Keratinocyte (primary cell): ENCODE data around the gene HIGD2A. TPM values are rescaled to one million over a fixed set of nuclear protein-coding genes. Genes with fewer than 3 reads are reported as not detected.
"Not testable (repeated sequence)": the region's sequence is repeated elsewhere in the genome, so short reads cannot be mapped to it uniquely, and the experiment has no call there.

Experiments
- DNase-seq: peaks from one replicate; pipeline ENCODE4 v3.0.0-alpha.2; 2011; ENCODE audit warnings: low read depth, missing footprints, low spot score
- FAIRE-seq: peaks from 2 replicates; lab custom pipeline; 2011; peaks lifted over from hg19 to GRCh38; lab: Jason Lieb, UNC
- H2AFZ ChIP-seq: 2 replicates; pipeline ENCODE4 v1.6.0; 2012; ENCODE audit warnings: low read length, control low read depth, inconsistent platforms; ENCODE audit not compliant: control insufficient read depth
- H3K27ac ChIP-seq: 2 replicates; pipeline ENCODE4 v1.5.1; 2011; ENCODE audit warnings: low read length; ENCODE audit not compliant: control insufficient read depth, insufficient read depth
- H3K27me3 ChIP-seq: 3 replicates; pipeline ENCODE4 v1.6.0; 2011; ENCODE audit warnings: low read length; ENCODE audit not compliant: control insufficient read depth, insufficient read depth; ENCODE audit errors: extremely low read depth
- H3K36me3 ChIP-seq, 2 experiments: 2 replicates in 1 of 2; 3 replicates in 1 of 2; pipeline ENCODE4 v1.5.1; 2011; ENCODE audit warnings: low read length in 2 of 2, mild to moderate bottlenecking in 1 of 2; ENCODE audit not compliant: control insufficient read depth in 2 of 2, insufficient read depth in 2 of 2; ENCODE audit errors: extremely low read depth in 1 of 2
- H3K4me1 ChIP-seq: 3 replicates; pipeline ENCODE4 v1.5.1; 2011; ENCODE audit warnings: low read length; ENCODE audit not compliant: control insufficient read depth, insufficient read depth; ENCODE audit errors: extremely low read depth
- H3K4me2 ChIP-seq: 3 replicates; pipeline ENCODE4 v1.6.0; 2011; ENCODE audit warnings: low read depth, low read length; ENCODE audit not compliant: control insufficient read depth, insufficient read depth; ENCODE audit errors: extremely low read depth
- H3K4me3 ChIP-seq, 3 experiments: fragments of 200-600 bp in 1 of 3; sonication (generic) in 1 of 3; 2 replicates in 2 of 3; 3 replicates in 1 of 3; pipeline ENCODE4 v1.5.1; 2011 to 2016; ENCODE audit warnings: low read length in 3 of 3, mild to moderate bottlenecking in 3 of 3, control low read depth in 2 of 3, inconsistent platforms in 1 of 3, low read depth in 1 of 3, mixed read lengths in 1 of 3, mixed run types in 1 of 3, moderate library complexity in 1 of 3; ENCODE audit not compliant: control insufficient read depth in 2 of 3, insufficient read depth in 2 of 3; ENCODE audit errors: extremely low read depth in 1 of 3
- H3K79me2 ChIP-seq: 2 replicates; pipeline ENCODE4 v1.6.0; 2012; ENCODE audit warnings: low read length; ENCODE audit not compliant: control insufficient read depth, insufficient read depth
- H3K9ac ChIP-seq: 3 replicates; pipeline ENCODE4 v1.6.0; 2011; ENCODE audit warnings: low read length; ENCODE audit not compliant: control insufficient read depth, insufficient read depth; ENCODE audit errors: extremely low read depth
- H3K9me1 ChIP-seq: 3 replicates; pipeline ENCODE4 v1.6.0; 2011; ENCODE audit warnings: low read length; ENCODE audit not compliant: control insufficient read depth, insufficient read depth; ENCODE audit errors: extremely low read depth
- H3K9me3 ChIP-seq: 2 replicates; pipeline ENCODE4 v1.5.1; 2012; ENCODE audit warnings: low read depth, low read length; ENCODE audit not compliant: control insufficient read depth
- H4K20me1 ChIP-seq: 3 replicates; pipeline ENCODE4 v1.6.0; 2011; ENCODE audit warnings: low read length; ENCODE audit not compliant: control insufficient read depth, insufficient read depth; ENCODE audit errors: extremely low read depth
- EZH2 ChIP-seq: IDR thresholded peaks from one replicate; pipeline ENCODE4 v1.6.1; 2012; ENCODE audit warnings: inconsistent platforms, mild to moderate bottlenecking, low read length, moderate library complexity
- dilution Hi-C: fragments of 300-500 bp; cut with MboI; formaldehyde crosslinking; loops from one replicate; pipeline ENCODE4 v1.7.0; 2020; ENCODE audit warnings: low sequenced_read_pairs; ENCODE audit not compliant: extremely low pct_ligation_motif_present
- polyA plus RNA-seq, 5 experiments: library from polyadenylated mRNA; depleted of rRNA in 3 of 5; stranded (reverse) in 3 of 5; stranded (forward) in 1 of 5; unstranded in 1 of 5; fragments of >200 nt; gene quantifications; 1 replicate in 1 of 5; 2 replicates in 3 of 5; 3 replicates in 1 of 5; pipeline versions ENCODE4 v1.2.1 to v1.2.3, GENCODE V29; 2011 to 2012; ENCODE audit warnings: missing spikeins in 2 of 5, low read depth in 1 of 5, low replicate concordance in 1 of 5
- TF ChIP-seq, protein P1 (sequence below), 3 experiments: IDR thresholded peaks in 1 of 3; conservative IDR thresholded peaks in 1 of 3; optimal IDR thresholded peaks in 1 of 3; 2 replicates in 2 of 3; 3 replicates in 1 of 3; pipeline versions ENCODE3 to v1.5.1; 2011; ENCODE audit warnings: low read length in 3 of 3, mild to moderate bottlenecking in 3 of 3, moderate library complexity in 2 of 3, control low read depth in 1 of 3, inconsistent platforms in 1 of 3; ENCODE audit not compliant: insufficient read depth in 2 of 3; ENCODE audit errors: extremely low read depth in 1 of 3

Gene HIGD2A
- polyA plus RNA-seq, 1 donor (not counting 4 experiments of a cell fraction or from before 2014, with no cell fraction given) = 74.6 TPM

DNA sequence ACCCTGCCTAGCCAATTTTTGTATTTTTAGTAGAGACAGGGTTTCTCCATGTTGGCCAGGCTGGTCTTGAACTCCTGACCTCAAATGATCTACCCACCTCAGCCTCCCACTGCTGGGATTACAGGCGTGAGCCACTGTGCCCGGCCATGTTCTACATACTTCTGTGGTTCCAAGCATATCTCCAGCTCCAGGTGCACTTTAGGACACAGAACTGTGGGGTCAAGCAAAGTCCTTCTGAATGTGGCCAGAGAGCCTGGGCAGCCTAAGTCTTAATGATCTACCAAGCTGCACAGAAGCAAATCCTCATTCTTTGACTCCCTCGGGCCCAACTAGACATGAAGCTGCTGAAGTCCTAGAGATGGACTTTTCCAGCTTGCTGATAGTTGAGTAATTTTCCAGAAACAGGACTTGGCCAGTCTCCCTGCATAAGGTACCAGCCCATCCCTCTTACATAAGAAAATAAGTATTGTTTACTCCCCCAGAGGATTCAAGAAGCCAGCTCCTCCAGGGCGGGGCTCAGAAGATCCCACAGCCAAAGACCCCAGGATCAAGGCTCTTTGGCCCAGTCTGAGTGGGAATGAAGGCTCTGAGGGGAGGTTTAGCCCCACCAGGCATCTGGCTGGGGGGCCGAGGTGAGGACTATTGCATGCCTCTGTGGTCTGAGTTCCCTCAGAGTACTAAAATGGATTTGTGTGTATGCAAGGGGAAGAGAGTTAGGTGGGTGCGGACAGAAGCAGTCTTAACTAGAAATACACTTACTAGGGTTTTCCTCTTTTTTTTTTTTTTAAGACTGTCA is 19.1 kb downstream of the HIGD2A start:
- FAIRE-seq (no peak), DNase-seq (no peak)
- no peak overlapping the region for H2AFZ ChIP-seq
- H3K27ac ChIP-seq = no peak overlapping the region
- no peak overlapping the region for H3K9ac ChIP-seq
- no peaks in the 10 kb centered on the region for H3K27me3 ChIP-seq
- H3K79me2 ChIP-seq = peaks cover 66% of the 10 kb centered on the region
- no peak overlapping the region for H3K4me3 ChIP-seq
- TF ChIP-seq, protein P1, sequence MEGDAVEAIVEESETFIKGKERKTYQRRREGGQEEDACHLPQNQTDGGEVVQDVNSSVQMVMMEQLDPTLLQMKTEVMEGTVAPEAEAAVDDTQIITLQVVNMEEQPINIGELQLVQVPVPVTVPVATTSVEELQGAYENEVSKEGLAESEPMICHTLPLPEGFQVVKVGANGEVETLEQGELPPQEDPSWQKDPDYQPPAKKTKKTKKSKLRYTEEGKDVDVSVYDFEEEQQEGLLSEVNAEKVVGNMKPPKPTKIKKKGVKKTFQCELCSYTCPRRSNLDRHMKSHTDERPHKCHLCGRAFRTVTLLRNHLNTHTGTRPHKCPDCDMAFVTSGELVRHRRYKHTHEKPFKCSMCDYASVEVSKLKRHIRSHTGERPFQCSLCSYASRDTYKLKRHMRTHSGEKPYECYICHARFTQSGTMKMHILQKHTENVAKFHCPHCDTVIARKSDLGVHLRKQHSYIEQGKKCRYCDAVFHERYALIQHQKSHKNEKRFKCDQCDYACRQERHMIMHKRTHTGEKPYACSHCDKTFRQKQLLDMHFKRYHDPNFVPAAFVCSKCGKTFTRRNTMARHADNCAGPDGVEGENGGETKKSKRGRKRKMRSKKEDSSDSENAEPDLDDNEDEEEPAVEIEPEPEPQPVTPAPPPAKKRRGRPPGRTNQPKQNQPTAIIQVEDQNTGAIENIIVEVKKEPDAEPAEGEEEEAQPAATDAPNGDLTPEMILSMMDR (optimal IDR thresholded peaks at IDR 0.05 in 1 of 3, IDR thresholded peaks at IDR 0.05 in 1 of 3, conservative IDR thresholded peaks at IDR 0.05 in 1 of 3; ENCODE audit: extremely low read depth in 1 of 3, insufficient read depth in 2 of 3, low read length in 3 of 3) = no peak
- no peak for TF ChIP-seq EZH2
- peaks cover 36% of the 10 kb centered on the region for H3K4me1 ChIP-seq
- no peaks in the 10 kb centered on the region for H3K9me1 ChIP-seq
- H3K36me3 ChIP-seq = peaks cover 34 to 36% of the 10 kb centered on the region in 2 experiments
- no peak overlapping the region for H3K4me2 ChIP-seq
- peaks cover 11% of the 10 kb centered on the region for H4K20me1 ChIP-seq
- dilution Hi-C loops = no loop called here
- H3K9me3 ChIP-seq = no peaks in the 10 kb centered on the region

DNA sequence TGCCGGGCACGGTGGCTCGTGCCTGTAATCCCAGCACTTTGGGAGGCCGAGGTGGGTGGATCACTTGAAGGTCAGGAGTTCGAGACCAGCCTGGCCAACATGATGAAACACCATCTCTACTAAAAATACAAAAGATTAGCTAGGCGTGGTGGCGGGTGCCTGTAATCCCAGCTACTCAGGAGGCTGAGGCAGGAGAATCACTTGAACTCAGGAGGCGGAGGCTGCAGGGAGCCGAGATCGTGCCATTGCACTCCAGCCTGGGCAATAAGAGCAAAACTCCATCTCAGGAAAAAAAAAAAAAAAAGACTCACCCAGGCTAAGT is 19.7 kb downstream of the HIGD2A start:
- Histone ChIP-seq H3K36me3 (peaks cover 33 to 36% of the 10 kb centered on the region in 2 experiments), H3K79me2 (peaks cover 68% of the 10 kb centered on the region), H4K20me1 (peaks cover 11% of the 10 kb centered on the region), H3K4me1 (peaks cover 38% of the 10 kb centered on the region)
- H3K9me3 ChIP-seq, H3K4me3 ChIP-seq, dilution Hi-C loops, H2AFZ ChIP-seq, H3K27ac ChIP-seq, H3K4me2 ChIP-seq, FAIRE-seq, H3K9ac ChIP-seq, H3K9me1 ChIP-seq, H3K27me3 ChIP-seq, DNase-seq: not testable (repeated sequence)
